ENCODE measurements around the gene VENTX.

Gene VENTX

GRCh38 chr10:133277277-133277992 lies 39.8 kb downstream of the VENTX start:
- no peak overlapping the region for H3K4me3 ChIP-seq (ENCODE audit: low read depth, low read length)
- ChIA-PET POLR2A (interaction anchor here (0.7 kb wide), 1 partner anchor 51 kb away, joined by 6 read pairs; no protein-coding TSS in a partner anchor), CTCF (interaction anchor here (0.7 to 1.8 kb wide), 5 partner anchors 11 to 153 kb away, joined by 3 to 7 read pairs (median 3); no protein-coding TSS in a partner anchor)
- no peaks in the 10 kb centered on the region for H3K4me1 ChIP-seq (ENCODE audit: control insufficient read depth, insufficient read depth, low read length)
- TF ChIP-seq BCL11A (tag by site-specific recombination; IDR thresholded peaks at IDR 0.05; ENCODE audit: low read depth) (peak; percentile 56; the same call in 1 of the 2 replicates), GLIS2 (tag by site-specific recombination; IDR thresholded peaks at IDR 0.05) (0 out of 2 replicates have a peak, but pooled peaks have one; percentile 11), HOXA7 (CRISPR knock-in tag; IDR thresholded peaks at IDR 0.05; ENCODE audit: borderline replicate concordance) (no peak), ZNF404 (tag by site-specific recombination; IDR thresholded peaks at IDR 0.05) (no peak), ZIC2 (tag by site-specific recombination; IDR thresholded peaks at IDR 0.05) (peak; percentile 76), ZNF501 (tag by site-specific recombination; IDR thresholded peaks at IDR 0.05) (no peak), YY2 (tag by site-specific recombination; IDR thresholded peaks at IDR 0.05) (no peak), GLIS1 (tag by site-specific recombination; IDR thresholded peaks at IDR 0.05) (peak; percentile 59)
- peaks cover 0 to 36% of the 10 kb centered on the region in 2 experiments; a peak in 1 of 3 replicates for H3K36me3 ChIP-seq (ENCODE audit: control insufficient read depth in 2 of 2, insufficient read depth in 1 of 2, low read length in 2 of 2)
- no peak overlapping the region for H3K27ac ChIP-seq (ENCODE audit: extremely low read depth, low read depth, low read length)
- H3K9me3 ChIP-seq (ENCODE audit: control insufficient read depth, insufficient read depth, low read depth, low read length), result no peaks in the 10 kb centered on the region

- Histone ChIP-seq H3K4me3 (ENCODE audit: low read depth, low read length) (no peak overlapping the region), H3K27ac (ENCODE audit: extremely low read depth, low read depth, low read length) (no peak overlapping the region), H3K36me3 (ENCODE audit: control insufficient read depth in 2 of 2, insufficient read depth in 1 of 2, low read length in 2 of 2) (peaks cover 0 to 43% of the 10 kb centered on the region in 2 experiments; a peak in 1 of 3 replicates), H3K9me3 (ENCODE audit: control insufficient read depth, insufficient read depth, low read depth, low read length) (no peaks in the 10 kb centered on the region), H3K4me1 (ENCODE audit: control insufficient read depth, insufficient read depth, low read length) (no peaks in the 10 kb centered on the region)
- CTCF ChIA-PET, result interaction anchor here (0.7 to 1.8 kb wide), 5 partner anchors 12 to 375 kb away, joined by 3 to 7 read pairs (median 3); no protein-coding TSS in a partner anchor
- peak; percentile 34; the same call in 1 of the 2 replicates for TF ChIP-seq ZNF10 (tag by site-specific recombination; IDR thresholded peaks at IDR 0.05)
- TF ChIP-seq ZNF600 (tag by site-specific recombination; IDR thresholded peaks at IDR 0.05), result peak; percentile 72; the same call in 1 of the 2 replicates
- no peak for TF ChIP-seq ZNF658 (tag by site-specific recombination; IDR thresholded peaks at IDR 0.05)
- POLR2A ChIA-PET, result no interaction called here
These were observed 40.4 kb downstream of the VENTX start for GRCh38 chr10:133277993-133278576.

- Histone ChIP-seq H3K36me3 (ENCODE audit: control insufficient read depth in 2 of 2, insufficient read depth in 1 of 2, low read length in 2 of 2) (peaks cover 0 to 49% of the 10 kb centered on the region in 2 experiments; a peak in 1 of 3 replicates), H3K9me3 (ENCODE audit: control insufficient read depth, insufficient read depth, low read depth, low read length) (no peaks in the 10 kb centered on the region), H3K27ac (ENCODE audit: extremely low read depth, low read depth, low read length) (no peak overlapping the region), H3K4me3 (ENCODE audit: low read depth, low read length) (no peak overlapping the region), H3K4me1 (ENCODE audit: control insufficient read depth, insufficient read depth, low read length) (no peaks in the 10 kb centered on the region)
- ChIA-PET CTCF (interaction anchor here (0.7 to 1.8 kb wide), 5 partner anchors 11 to 375 kb away, joined by 3 to 7 read pairs (median 3); no protein-coding TSS in a partner anchor), POLR2A (no interaction called here)
- TF ChIP-seq ZNF600 (tag by site-specific recombination; IDR thresholded peaks at IDR 0.05), result peak; percentile 3
- TF ChIP-seq ZNF24 (tag by site-specific recombination; IDR thresholded peaks at IDR 0.05), result no peak
- TF ChIP-seq ZNF791 (tag by site-specific recombination; IDR thresholded peaks at IDR 0.05), result no peak
- 0 out of 2 replicates have a peak, but pooled peaks have one; percentile 11 for TF ChIP-seq ZBTB17 (tag by site-specific recombination; IDR thresholded peaks at IDR 0.05)
- no peak for TF ChIP-seq ZNF777 (tag by site-specific recombination; IDR thresholded peaks at IDR 0.05; ENCODE audit: borderline replicate concordance)
- peak; percentile 81 for TF ChIP-seq ZFHX2 (tag by site-specific recombination; conservative IDR thresholded peaks at IDR 0.05)
- TF ChIP-seq ZNF292 (tag by site-specific recombination; IDR thresholded peaks at IDR 0.05; ENCODE audit: borderline replicate concordance, low read depth), result no peak
- TF ChIP-seq OVOL3 (tag by site-specific recombination; IDR thresholded peaks at IDR 0.05), result no peak
- TF ChIP-seq EGR2 (tag by site-specific recombination; IDR thresholded peaks at IDR 0.05; ENCODE audit: low read depth), result peak; percentile 89
- TF ChIP-seq HOXA7 (CRISPR knock-in tag; IDR thresholded peaks at IDR 0.05; ENCODE audit: borderline replicate concordance), result no peak
- 0 out of 2 replicates have a peak, but pooled peaks have one; percentile 9 for TF ChIP-seq GLIS1 (tag by site-specific recombination; IDR thresholded peaks at IDR 0.05)
- 0 out of 2 replicates have a peak, but pooled peaks have one; percentile 34 for TF ChIP-seq ZIC2 (tag by site-specific recombination; IDR thresholded peaks at IDR 0.05)
- no peak for TF ChIP-seq ZFP37 (tag by site-specific recombination; IDR thresholded peaks at IDR 0.05)
- no peak for TF ChIP-seq ZSCAN16 (tag by site-specific recombination; IDR thresholded peaks at IDR 0.05)
- no peak for TF ChIP-seq ZNF2 (tag by site-specific recombination; IDR thresholded peaks at IDR 0.05)
- TF ChIP-seq ZNF23 (tag by site-specific recombination; IDR thresholded peaks at IDR 0.05; ENCODE audit: borderline replicate concordance), result no peak
- no peak for TF ChIP-seq ZNF548 (tag by site-specific recombination; IDR thresholded peaks at IDR 0.05)
- TF ChIP-seq KLF17 (tag by site-specific recombination; IDR thresholded peaks at IDR 0.05), result peak; percentile 59; the same call in 1 of the 2 replicates
- no peak for TF ChIP-seq ZNF76 (tag by site-specific recombination; IDR thresholded peaks at IDR 0.05; ENCODE audit: borderline replicate concordance, low read depth)
- 0 out of 2 replicates have a peak, but pooled peaks have one; percentile 18 for TF ChIP-seq SP2 (tag by site-specific recombination; IDR thresholded peaks at IDR 0.05)
- TF ChIP-seq ZNF311 (tag by site-specific recombination; IDR thresholded peaks at IDR 0.05; ENCODE audit: borderline replicate concordance), result no peak
These were observed 41.1 kb downstream of the VENTX start for GRCh38 chr10:133278577-133279265.
